Neural progenitor cell (in vitro differentiated cells): Measurements from ENCODE around the gene KRT33A. TPM values are rescaled to one million over a fixed set of nuclear protein-coding genes. Genes with fewer than 3 reads are reported as not detected.
A peak's percentile ranks its signal among the peaks of the same experiment; 100 is the strongest.
"Not testable (repeated sequence)": the region's sequence is repeated elsewhere in the genome, so short reads cannot be mapped to it uniquely, and the experiment has no call there.

Source experiments
- DNase-seq: peaks from one replicate; pipeline ENCODE4 v3.0.0-alpha.2; 2016; ENCODE audit warnings: low spot score
- H2AFZ ChIP-seq: fragments of 200-600 bp; sonication (generic); replicated peaks from 2 replicates; pipeline ENCODE4 v1.6.1; 2016; ENCODE audit warnings: antibody characterized with exemption
- H3F3A ChIP-seq: fragments of 200-600 bp; sonication (generic); 2 replicates; pipeline ENCODE4 v1.6.1; 2016; ENCODE audit warnings: antibody characterized with exemption, low read depth
- H3K27ac ChIP-seq: fragments of 200-600 bp; sonication (generic); 2 replicates; pipeline ENCODE4 v1.5.1; 2016; ENCODE audit warnings: mild to moderate bottlenecking
- H3K27me3 ChIP-seq: fragments of 200-600 bp; sonication (generic); 2 replicates; pipeline ENCODE4 v1.6.1; 2016; ENCODE audit warnings: mild to moderate bottlenecking, moderate library complexity
- H3K36me3 ChIP-seq: fragments of 200-600 bp; sonication (generic); 2 replicates; pipeline ENCODE4 v1.5.1; 2016
- H3K4me1 ChIP-seq: fragments of 200-600 bp; sonication (generic); 2 replicates; pipeline ENCODE4 v1.6.1; 2016; ENCODE audit warnings: mixed run types
- H3K4me2 ChIP-seq: fragments of 200-600 bp; sonication (generic); 2 replicates; pipeline ENCODE4 v1.6.1; 2016
- H3K4me3 ChIP-seq: fragments of 200-600 bp; sonication (generic); 2 replicates; pipeline ENCODE4 v1.5.1; 2016
- H3K79me2 ChIP-seq: fragments of 200-600 bp; sonication (generic); 2 replicates; pipeline ENCODE4 v1.6.1; 2016; ENCODE audit warnings: low read depth
- H3K9ac ChIP-seq: fragments of 200-600 bp; sonication (generic); 2 replicates; pipeline ENCODE4 v1.6.1; 2016
- H3K9me3 ChIP-seq: fragments of 200-600 bp; sonication (generic); 2 replicates; pipeline ENCODE4 v1.5.1; 2016; ENCODE audit warnings: low read depth
- H4K20me1 ChIP-seq: fragments of 200-600 bp; sonication (generic); 2 replicates; pipeline ENCODE4 v1.6.1; 2016; ENCODE audit warnings: low read depth
- H3K27ac Mint-ChIP-seq: 3 replicates; pipeline ENCODE4 v1.8.0; 2021; ENCODE audit warnings: mixed read lengths
- H3K27me3 Mint-ChIP-seq: 2 replicates; pipeline ENCODE4 v1.8.0; 2022; ENCODE audit warnings: low read depth, mild to moderate bottlenecking, inconsistent platforms, moderate library complexity, mixed read lengths; ENCODE audit not compliant: insufficient read depth
- H3K36me3 Mint-ChIP-seq: 3 replicates; pipeline ENCODE4 v1.8.0; 2021; ENCODE audit warnings: mixed read lengths
- H3K4me1 Mint-ChIP-seq: 3 replicates; pipeline ENCODE4 v1.8.0; 2021; ENCODE audit warnings: mixed read lengths
- H3K4me3 Mint-ChIP-seq: 3 replicates; pipeline ENCODE4 v1.8.0; 2021; ENCODE audit warnings: mild to moderate bottlenecking, moderate library complexity, mixed read lengths
- H3K9me3 Mint-ChIP-seq: 3 replicates; pipeline ENCODE4 v1.8.0; 2020; ENCODE audit warnings: mixed read lengths
- CTCF ChIP-seq: fragments of 200-600 bp; sonication (generic); IDR thresholded peaks from 2 replicates; pipeline ENCODE4 v1.5.1; 2017; ENCODE audit warnings: antibody characterized with exemption, mild to moderate bottlenecking
- EZH2 ChIP-seq: fragments of 200-600 bp; sonication (generic); IDR thresholded peaks from 2 replicates; pipeline ENCODE4 v1.6.1; 2017; ENCODE audit warnings: antibody characterized with exemption, mild to moderate bottlenecking, moderate library complexity
- EZH2phosphoT487 ChIP-seq: fragments of 200-600 bp; sonication (generic); IDR thresholded peaks from 2 replicates; pipeline ENCODE4 v1.6.1; 2017; ENCODE audit warnings: antibody characterized with exemption
- total RNA-seq: library from RNA; depleted of rRNA; stranded (reverse); fragments of >200 nt; gene quantifications from 2 replicates; pipeline ENCODE4 v1.2.3, GENCODE V29; 2015; ENCODE audit warnings: low replicate concordance

The KRT33A gene
- total RNA-seq, 1 donor from 2014 or later = not detected

- not testable (repeated sequence) for H3K27me3 Mint-ChIP-seq, H3K4me1 Mint-ChIP-seq, H3K27me3 ChIP-seq, H3K79me2 ChIP-seq, H3F3A ChIP-seq, H3K4me1 ChIP-seq, H3K27ac ChIP-seq, H3K4me3 ChIP-seq, H4K20me1 ChIP-seq, H3K36me3 ChIP-seq, H3K9me3 Mint-ChIP-seq, H3K36me3 Mint-ChIP-seq, H2AFZ ChIP-seq, H3K27ac Mint-ChIP-seq, H3K4me3 Mint-ChIP-seq, H3K9me3 ChIP-seq, H3K4me2 ChIP-seq, DNase-seq, H3K9ac ChIP-seq
Measured at GRCh38 chr17:41380091-41380490, 29.5 kb upstream of the KRT33A start.

GRCh38 chr17:41377546-41377945, 26.9 kb upstream of the KRT33A start:
- H3F3A ChIP-seq = no peaks in the 10 kb centered on the region
- peak overlapping the region; percentile 3 for H2AFZ ChIP-seq
- H3K4me1 ChIP-seq = no peaks in the 10 kb centered on the region
- no peaks in the 10 kb centered on the region for H3K4me1 Mint-ChIP-seq
- H3K27me3 ChIP-seq = no peaks in the 10 kb centered on the region
- H3K27ac Mint-ChIP-seq = no peak overlapping the region
- H3K79me2 ChIP-seq = no peaks in the 10 kb centered on the region
- H3K27ac ChIP-seq = no peak overlapping the region
- no peak for DNase-seq
- no peaks in the 10 kb centered on the region for H3K9me3 Mint-ChIP-seq
- no peak overlapping the region for H3K9ac ChIP-seq
- no peaks in the 10 kb centered on the region for H4K20me1 ChIP-seq
- no peak overlapping the region for H3K4me2 ChIP-seq
- no peak for TF ChIP-seq EZH2phosphoT487
- TF ChIP-seq CTCF = no peak
- TF ChIP-seq EZH2 = no peak
- no peak overlapping the region for H3K4me3 Mint-ChIP-seq
- H3K4me3 ChIP-seq = no peak overlapping the region
- H3K36me3 ChIP-seq = no peaks in the 10 kb centered on the region
- H3K9me3 ChIP-seq = no peaks in the 10 kb centered on the region
- H3K27me3 Mint-ChIP-seq = peaks cover 5% of the 10 kb centered on the region
- H3K36me3 Mint-ChIP-seq = no peaks in the 10 kb centered on the region

- H3K4me1 ChIP-seq = no peaks in the 10 kb centered on the region
- TF ChIP-seq EZH2 (no peak), CTCF (no peak), EZH2phosphoT487 (no peak)
- no peaks in the 10 kb centered on the region for H3K36me3 Mint-ChIP-seq
Measured at GRCh38 chr17:41369713-41370112, 19.1 kb upstream of the KRT33A start, which contains the start of gene KRT33B. Gene KRT33B (minus strand): TSS chr17:41369813. CDS start chr17:41369750, 63 bp downstream.

GRCh38 chr17:41369023-41369422, 18.4 kb upstream of the KRT33A start:
- no peaks in the 10 kb centered on the region for H3K9me3 ChIP-seq
- no peak overlapping the region for H3K4me3 ChIP-seq
- H3K4me2 ChIP-seq = no peak overlapping the region
- H3K4me1 Mint-ChIP-seq = no peaks in the 10 kb centered on the region
- no peak overlapping the region for H3K27ac Mint-ChIP-seq
- H3K4me3 Mint-ChIP-seq = no peak overlapping the region
- H3F3A ChIP-seq = no peaks in the 10 kb centered on the region
- H3K27ac ChIP-seq = no peak overlapping the region
- TF ChIP-seq EZH2phosphoT487 (no peak), CTCF (no peak), EZH2 (no peak)
- H3K27me3 Mint-ChIP-seq = peaks cover 3% of the 10 kb centered on the region
- H3K9ac ChIP-seq = no peak overlapping the region
- no peaks in the 10 kb centered on the region for H3K79me2 ChIP-seq
- H3K27me3 ChIP-seq = no peaks in the 10 kb centered on the region
- no peaks in the 10 kb centered on the region for H3K36me3 ChIP-seq
- no peak for DNase-seq
- H2AFZ ChIP-seq = no peak overlapping the region
- H3K9me3 Mint-ChIP-seq = no peaks in the 10 kb centered on the region
- H3K36me3 Mint-ChIP-seq = no peaks in the 10 kb centered on the region
- no peaks in the 10 kb centered on the region for H3K4me1 ChIP-seq
- no peaks in the 10 kb centered on the region for H4K20me1 ChIP-seq

More at GRCh38 chr17:41369713-41370112, 19.1 kb upstream of the KRT33A start, which contains the start of gene KRT33B:
- H3F3A ChIP-seq = no peaks in the 10 kb centered on the region
- Mint-ChIP-seq H3K9me3 (no peaks in the 10 kb centered on the region), H3K4me1 (no peaks in the 10 kb centered on the region), H3K27ac (no peak within 1 kb of the TSS), H3K27me3 (peaks cover 5% of the 10 kb centered on the region), H3K4me3 (no peak within 1 kb of the TSS)
- H3K9ac ChIP-seq = no peak within 1 kb of the TSS
- DNase-seq = no peak
- H3K79me2 ChIP-seq = no peaks in the 10 kb centered on the region
- no peaks in the 10 kb centered on the region for H3K27me3 ChIP-seq
- H2AFZ ChIP-seq = no peak within 1 kb of the TSS
- H3K9me3 ChIP-seq = no peaks in the 10 kb centered on the region
- H3K27ac ChIP-seq = no peak within 1 kb of the TSS
- H3K4me3 ChIP-seq = no peak within 1 kb of the TSS
- no peak within 1 kb of the TSS for H3K4me2 ChIP-seq
- H3K36me3 ChIP-seq = no peaks in the 10 kb centered on the region
- no peaks in the 10 kb centered on the region for H4K20me1 ChIP-seq
